Measurements from ENCODE around the gene BIRC6. TPM values are rescaled to one million over a fixed set of nuclear protein-coding genes. Genes with fewer than 3 reads are reported as not detected.

Gene BIRC6
- total and polyA plus RNA-seq, 2 donors (not counting 1 experiment from before 2014, with no cell fraction given) = 46.7 to 162 TPM

- no peak overlapping the region for H2AFZ ChIP-seq (ENCODE audit: low read length)
- H3K9me3 ChIP-seq (ENCODE audit: control insufficient read depth, insufficient read depth, low read depth, low read length) = no peaks in the 10 kb centered on the region
- no peak for DNase-seq (ENCODE audit: low read depth in 2 of 2)
- peaks cover 4% of the 10 kb centered on the region for H3K36me3 ChIP-seq (ENCODE audit: control insufficient read depth, insufficient read depth, low read length)
- TF ChIP-seq EZH2 (IDR thresholded peaks at IDR 0.05; ENCODE audit: low read length, missing control alignments) (no peak), CTCF (conservative IDR thresholded peaks at IDR 0.05 in 1 of 2, IDR thresholded peaks at IDR 0.05 in 1 of 2; ENCODE audit: low read depth in 1 of 2, low read length in 2 of 2) (no peak)
- H3K27ac ChIP-seq (ENCODE audit: insufficient read depth, low read length) = no peak overlapping the region
- no peak overlapping the region for H3K4me3 ChIP-seq (replicated peaks in 1 of 4; ENCODE audit: control extremely low read depth in 1 of 4, insufficient read depth in 1 of 4, low read depth in 3 of 4, low read length in 4 of 4)
- H3K27me3 ChIP-seq (ENCODE audit: control insufficient read depth, insufficient read depth, low read length) = no peaks in the 10 kb centered on the region
- H3K9ac ChIP-seq (ENCODE audit: insufficient read depth, low read length) = no peak overlapping the region
- no peak overlapping the region for H3K4me2 ChIP-seq (ENCODE audit: extremely low read depth, insufficient read depth, low read length)
- peaks cover 25% of the 10 kb centered on the region for H3K79me2 ChIP-seq (ENCODE audit: control insufficient read depth, insufficient read depth, low read length)
- no peaks in the 10 kb centered on the region for H3K4me1 ChIP-seq (ENCODE audit: control insufficient read depth, extremely low read depth, insufficient read depth, low read length)
- H4K20me1 ChIP-seq (ENCODE audit: control insufficient read depth, extremely low read depth, insufficient read depth, low read length) = no peaks in the 10 kb centered on the region
Measured at GRCh38 chr2:32417659-32418058, 60.8 kb downstream of the BIRC6 start.

- H3K4me3 ChIP-seq (replicated peaks in 1 of 4; ENCODE audit: control extremely low read depth in 1 of 4, insufficient read depth in 1 of 4, low read depth in 3 of 4, low read length in 4 of 4) = no peak overlapping the region
- H3K79me2 ChIP-seq (ENCODE audit: control insufficient read depth, insufficient read depth, low read length) = peaks cover 35% of the 10 kb centered on the region
- no peaks in the 10 kb centered on the region for H4K20me1 ChIP-seq (ENCODE audit: control insufficient read depth, extremely low read depth, insufficient read depth, low read length)
- peaks cover 2% of the 10 kb centered on the region for H3K4me1 ChIP-seq (ENCODE audit: control insufficient read depth, extremely low read depth, insufficient read depth, low read length)
- no peaks in the 10 kb centered on the region for H3K9me3 ChIP-seq (ENCODE audit: control insufficient read depth, insufficient read depth, low read depth, low read length)
- TF ChIP-seq EZH2 (IDR thresholded peaks at IDR 0.05; ENCODE audit: low read length, missing control alignments) (no peak), CTCF (conservative IDR thresholded peaks at IDR 0.05 in 1 of 2, IDR thresholded peaks at IDR 0.05 in 1 of 2; ENCODE audit: low read depth in 1 of 2, low read length in 2 of 2) (no peak)
- H3K4me2 ChIP-seq (ENCODE audit: extremely low read depth, insufficient read depth, low read length) = no peak overlapping the region
- H3K36me3 ChIP-seq (ENCODE audit: control insufficient read depth, insufficient read depth, low read length) = peaks cover 4% of the 10 kb centered on the region
- no peak overlapping the region for H2AFZ ChIP-seq (ENCODE audit: low read length)
- peak; percentile 70 to 90 for DNase-seq (ENCODE audit: low read depth in 2 of 2)
- peak overlapping the region; percentile 43 for H3K27ac ChIP-seq (ENCODE audit: insufficient read depth, low read length)
- H3K27me3 ChIP-seq (ENCODE audit: control insufficient read depth, insufficient read depth, low read length) = no peaks in the 10 kb centered on the region
- H3K9ac ChIP-seq (ENCODE audit: insufficient read depth, low read length) = no peak overlapping the region
Measured at GRCh38 chr2:32418778-32419177, 62.0 kb downstream of the BIRC6 start.

- H3K36me3 ChIP-seq (ENCODE audit: control insufficient read depth, insufficient read depth, low read length) = no peaks in the 10 kb centered on the region
- no peaks in the 10 kb centered on the region for H3K27me3 ChIP-seq (ENCODE audit: control insufficient read depth, insufficient read depth, low read length)
- DNase-seq (ENCODE audit: low read depth in 2 of 2) = peak in 1 of 2 donors; percentile 15
- H3K9ac ChIP-seq (ENCODE audit: insufficient read depth, low read length) = no peak overlapping the region
- no peak overlapping the region for H3K27ac ChIP-seq (ENCODE audit: insufficient read depth, low read length)
- no peaks in the 10 kb centered on the region for H4K20me1 ChIP-seq (ENCODE audit: control insufficient read depth, extremely low read depth, insufficient read depth, low read length)
- H3K4me2 ChIP-seq (ENCODE audit: extremely low read depth, insufficient read depth, low read length) = peak overlapping the region; percentile 9
- TF ChIP-seq CTCF (conservative IDR thresholded peaks at IDR 0.05 in 1 of 2, IDR thresholded peaks at IDR 0.05 in 1 of 2; ENCODE audit: low read depth in 1 of 2, low read length in 2 of 2) (no peak), EZH2 (IDR thresholded peaks at IDR 0.05; ENCODE audit: low read length, missing control alignments) (no peak)
- H2AFZ ChIP-seq (ENCODE audit: low read length) = no peak overlapping the region
- peaks cover 53% of the 10 kb centered on the region for H3K79me2 ChIP-seq (ENCODE audit: control insufficient read depth, insufficient read depth, low read length)
- no peak overlapping the region for H3K4me3 ChIP-seq (replicated peaks in 1 of 4; ENCODE audit: control extremely low read depth in 1 of 4, insufficient read depth in 1 of 4, low read depth in 3 of 4, low read length in 4 of 4)
- H3K4me1 ChIP-seq (ENCODE audit: control insufficient read depth, extremely low read depth, insufficient read depth, low read length) = peaks cover 12% of the 10 kb centered on the region
- no peaks in the 10 kb centered on the region for H3K9me3 ChIP-seq (ENCODE audit: control insufficient read depth, insufficient read depth, low read depth, low read length)
Measured at GRCh38 chr2:32422133-32422532, 65.3 kb downstream of the BIRC6 start.

Data from fibroblast of lung (primary cell).